GM21447 (cell line): ENCODE measurements around the gene CEP131.

Experiments
- ATAC-seq: cut with Tn5 transposase; IDR thresholded peaks from one replicate; pipeline ENCODE4 v1.9.1; 2021; ENCODE audit not compliant: unreplicated experiment

Gene CEP131

DNA sequence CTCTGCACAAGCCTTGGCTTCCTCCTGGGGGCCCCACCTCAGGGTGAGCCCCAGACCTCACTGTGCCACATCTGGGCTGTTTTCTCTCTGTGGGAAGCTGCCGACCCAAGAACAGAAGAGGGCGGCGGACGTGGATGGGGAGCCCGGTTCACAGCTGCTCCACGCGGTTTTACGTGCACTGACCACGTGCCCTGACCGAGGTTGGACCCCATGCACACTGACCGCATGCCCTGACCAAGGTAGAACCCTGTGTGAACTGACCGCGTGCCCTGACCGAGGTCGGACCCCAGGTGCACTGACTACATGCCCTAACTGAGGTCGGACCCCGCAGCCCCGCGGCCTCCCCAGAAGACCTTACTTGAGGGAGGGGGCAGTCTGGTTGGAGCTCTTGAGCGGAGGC is 19.6 kb downstream of the CEP131 start:
- ATAC-seq, result no peak

DNA sequence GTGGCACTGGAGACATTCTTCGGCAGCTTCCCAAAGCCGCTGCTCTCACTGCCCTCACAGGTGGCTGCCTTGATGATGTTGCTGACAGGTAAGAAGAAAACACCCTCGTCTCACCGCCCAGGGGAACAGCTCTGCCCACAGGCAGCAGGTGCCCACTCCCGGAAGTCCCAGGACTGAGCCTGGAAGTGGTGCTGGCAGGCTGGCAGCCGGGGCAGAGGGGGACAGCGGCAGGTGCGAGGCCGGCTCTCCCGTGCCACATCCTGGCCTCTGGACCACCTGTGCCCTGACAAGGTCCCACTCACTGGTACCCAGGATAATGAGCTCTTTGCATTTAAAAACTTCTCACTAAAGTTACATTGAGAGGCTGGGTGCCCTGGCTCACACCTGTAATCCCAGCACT is 20.4 kb downstream of the CEP131 start:
- no peak for ATAC-seq

DNA sequence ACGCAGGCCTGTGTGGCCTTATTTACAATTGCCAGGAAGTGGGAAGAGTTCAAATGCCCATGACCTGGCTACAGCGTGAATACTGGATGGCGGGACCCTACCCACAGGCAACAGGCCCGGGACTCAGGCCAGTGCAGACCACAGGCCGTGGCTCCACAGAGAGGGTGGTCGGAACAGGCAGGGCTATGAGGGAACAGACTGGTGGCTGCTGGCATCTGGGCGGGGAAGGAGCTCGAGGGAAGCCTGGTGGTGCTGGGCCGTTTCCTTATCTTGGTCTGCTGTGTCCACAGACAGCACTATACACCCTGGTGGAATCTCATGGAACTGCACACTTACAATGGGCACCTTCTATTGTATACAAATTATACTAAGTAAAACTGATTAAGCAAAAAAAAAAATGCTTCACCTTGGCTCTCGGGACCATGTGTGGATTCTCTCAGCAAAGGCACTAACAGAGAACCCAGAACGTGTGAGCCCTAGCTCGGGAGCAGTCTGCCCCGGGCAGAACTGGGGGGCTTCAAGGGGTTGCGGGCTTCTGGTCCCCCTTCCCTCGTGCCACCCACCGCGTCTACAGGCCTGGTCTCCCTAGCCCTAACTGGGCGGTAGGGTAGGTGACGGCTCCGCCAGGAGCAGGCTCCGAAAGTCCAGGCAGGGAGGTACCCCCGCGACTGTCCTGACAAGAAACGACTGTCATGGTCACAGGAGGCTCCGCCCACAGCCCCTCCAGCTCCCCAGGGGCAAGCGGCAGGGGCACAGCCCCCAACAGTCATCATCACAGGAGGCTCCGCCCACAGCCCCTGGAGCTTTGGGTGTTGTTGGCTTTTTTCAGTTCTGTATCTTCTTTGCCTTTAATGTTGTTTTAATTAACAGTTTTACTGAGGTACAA is 21.8 kb downstream of the CEP131 start:
- ATAC-seq, result no peak

DNA sequence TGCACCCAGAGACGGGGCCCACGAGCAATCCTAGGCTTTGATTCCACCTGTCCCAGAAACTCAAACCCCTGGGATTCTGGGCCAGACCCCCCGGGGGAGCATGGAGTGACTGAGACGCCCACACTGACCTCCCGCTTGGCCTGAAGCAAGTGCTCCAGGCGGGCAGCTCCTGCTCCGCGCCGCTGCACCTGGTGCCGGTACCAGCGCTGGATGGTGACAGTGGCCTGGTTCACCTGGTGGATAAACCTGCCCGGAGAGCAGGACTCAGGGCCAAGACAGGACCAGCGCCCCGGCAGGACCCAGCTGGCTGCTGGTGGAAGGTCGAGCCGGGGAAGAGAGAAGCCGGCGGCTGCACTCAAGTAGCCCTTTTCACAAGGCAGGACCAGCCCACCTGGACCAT is 22.6 kb downstream of the CEP131 start:
- no peak for ATAC-seq

DNA sequence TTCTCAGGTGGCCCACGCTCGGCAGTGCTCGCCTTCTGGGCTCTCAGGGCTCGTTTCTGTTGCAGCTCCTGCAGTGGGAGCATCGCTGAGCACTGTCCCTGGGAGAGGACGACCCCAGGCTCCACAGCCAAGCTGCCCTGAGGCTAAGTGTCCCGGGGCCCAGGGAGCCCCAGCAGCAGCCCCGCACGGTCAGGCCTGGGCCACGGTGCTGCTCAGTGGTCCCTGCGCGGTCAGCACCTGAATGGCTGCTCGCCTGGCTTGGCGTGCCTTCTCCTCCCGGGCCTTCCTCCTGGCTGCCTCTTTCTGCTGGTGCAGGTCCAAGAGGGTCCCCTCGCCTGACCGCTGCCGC is 23.3 kb downstream of the CEP131 start:
- no peak for ATAC-seq

DNA sequence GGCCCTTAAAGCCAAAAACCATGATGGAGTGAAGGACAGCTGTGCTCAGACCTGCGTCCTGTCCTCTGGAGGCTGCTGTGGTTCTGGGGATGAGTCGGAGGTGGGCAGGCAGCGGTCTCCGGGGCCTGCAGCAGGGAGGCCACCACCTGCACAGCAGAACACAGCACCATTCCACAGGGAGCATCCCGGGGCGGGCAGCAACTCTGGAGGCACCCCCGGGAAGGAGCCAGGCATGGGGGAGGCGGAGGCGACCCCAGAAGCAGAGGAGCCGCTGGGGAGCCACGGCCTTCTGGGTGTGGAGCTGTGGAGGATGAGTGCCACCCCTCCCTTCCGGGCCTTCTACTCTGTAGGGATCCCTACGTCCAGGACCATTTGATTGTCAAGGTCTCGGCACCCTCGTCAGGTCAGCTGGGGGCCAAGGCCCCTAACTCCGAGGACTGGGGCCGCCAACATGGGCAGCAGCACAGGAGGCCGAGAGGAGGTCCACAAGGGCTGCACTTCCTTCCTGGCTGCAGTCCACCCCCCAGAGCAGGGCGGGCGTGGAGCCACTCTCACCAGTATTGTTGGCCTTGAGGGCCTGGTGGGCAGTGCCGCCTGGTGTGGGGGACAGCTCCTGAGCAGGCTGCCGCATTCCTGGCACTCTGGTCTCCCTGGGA is 23.8 kb downstream of the CEP131 start:
- no peak for ATAC-seq

DNA sequence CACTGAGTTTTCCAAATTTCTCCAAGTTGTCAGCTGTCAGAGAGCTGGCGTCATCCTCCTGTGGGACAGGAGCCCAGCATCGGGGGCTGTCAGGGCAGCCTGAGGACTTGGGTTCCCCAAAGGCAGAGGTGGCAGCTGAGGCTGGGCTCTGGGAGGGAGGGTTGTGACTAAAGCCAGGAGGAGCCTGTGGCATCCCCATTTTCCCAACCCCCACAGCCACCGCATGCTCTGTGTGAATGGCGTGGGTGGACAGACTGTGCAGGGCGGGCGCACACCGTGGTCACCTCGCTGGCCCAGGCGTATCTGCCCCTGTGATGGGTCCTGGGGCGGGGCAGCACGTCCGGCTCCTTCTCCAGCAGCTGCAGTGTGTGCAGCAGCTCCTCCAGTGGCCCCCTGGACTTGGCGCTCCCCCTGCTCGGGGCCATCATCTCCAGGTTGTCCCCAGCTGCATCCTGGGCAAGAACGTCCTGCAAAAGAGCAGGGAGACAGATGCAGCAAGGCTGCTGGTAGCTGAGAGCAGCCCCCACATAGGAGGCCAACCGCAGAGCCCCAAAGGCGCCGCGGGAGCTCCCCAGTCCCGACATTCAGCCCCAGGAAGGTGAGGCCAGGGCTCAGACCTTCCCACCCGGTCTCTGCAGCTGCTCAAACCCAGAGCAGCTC is 24.8 kb downstream of the CEP131 start:
- ATAC-seq, result no peak

DNA sequence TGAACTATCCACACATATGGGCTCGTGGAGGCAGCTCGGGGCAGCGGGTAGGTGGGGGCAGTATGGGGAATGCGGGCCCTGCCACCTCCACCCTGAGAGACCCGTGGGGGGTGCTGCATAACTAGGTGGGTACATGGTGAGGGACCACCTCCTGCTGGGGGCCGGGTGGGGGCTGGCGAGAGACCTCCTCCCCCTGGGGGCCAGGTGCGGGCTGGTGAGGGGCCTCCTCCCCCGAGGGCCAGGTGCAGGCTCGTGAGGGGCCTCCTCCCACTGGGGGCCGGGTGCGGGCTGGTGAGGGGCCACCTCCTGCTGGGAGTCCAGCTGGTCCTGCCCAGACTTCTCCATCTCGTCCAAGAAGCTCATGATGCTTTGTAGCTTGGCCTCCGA is 25.4 kb downstream of the CEP131 start:
- ATAC-seq, result no peak

DNA sequence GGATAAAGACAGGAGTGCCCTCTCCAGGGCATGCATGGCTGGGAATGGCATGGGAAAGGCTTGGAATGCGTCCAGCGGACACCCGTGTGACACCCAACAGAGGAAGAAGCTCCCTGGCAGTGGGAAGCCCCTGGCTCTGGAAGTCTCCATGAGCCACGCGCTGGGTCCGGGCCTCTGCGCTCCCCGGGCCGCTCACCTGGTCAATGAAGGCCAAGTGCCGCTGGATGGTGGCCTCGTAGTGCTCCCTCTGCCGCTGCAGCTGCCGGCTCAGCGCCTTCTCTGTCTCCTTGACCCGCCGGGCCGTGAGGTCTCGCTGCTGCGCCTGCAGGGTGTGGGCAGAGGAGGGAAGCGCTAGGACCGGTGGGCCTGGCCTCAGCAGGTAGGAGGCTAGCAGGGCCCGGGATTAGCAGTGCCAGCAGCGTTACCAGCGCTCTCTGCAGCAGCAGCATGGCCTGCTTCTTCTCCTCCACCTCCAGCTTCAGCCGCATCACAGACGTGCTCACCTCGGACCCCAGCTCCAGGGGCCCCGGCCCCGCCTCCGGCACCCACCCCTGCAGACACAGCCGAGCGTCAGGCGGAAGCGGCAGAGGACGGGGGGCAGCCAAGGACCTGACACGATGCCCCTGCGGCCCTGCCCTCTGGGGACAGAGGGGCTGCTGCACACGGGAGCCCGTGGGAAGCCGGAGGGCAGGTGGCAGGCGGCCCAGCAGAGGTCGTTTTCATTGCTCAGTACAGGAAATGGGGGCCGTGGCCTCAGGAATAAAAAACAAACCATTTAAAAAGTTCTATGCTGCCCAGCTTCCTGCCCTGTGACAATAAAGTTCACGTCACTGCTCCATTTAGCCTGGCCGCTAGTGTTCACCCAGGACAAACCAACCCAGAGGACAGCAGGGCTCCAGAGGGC is 26.0 kb downstream of the CEP131 start:
- ATAC-seq, result no peak

DNA sequence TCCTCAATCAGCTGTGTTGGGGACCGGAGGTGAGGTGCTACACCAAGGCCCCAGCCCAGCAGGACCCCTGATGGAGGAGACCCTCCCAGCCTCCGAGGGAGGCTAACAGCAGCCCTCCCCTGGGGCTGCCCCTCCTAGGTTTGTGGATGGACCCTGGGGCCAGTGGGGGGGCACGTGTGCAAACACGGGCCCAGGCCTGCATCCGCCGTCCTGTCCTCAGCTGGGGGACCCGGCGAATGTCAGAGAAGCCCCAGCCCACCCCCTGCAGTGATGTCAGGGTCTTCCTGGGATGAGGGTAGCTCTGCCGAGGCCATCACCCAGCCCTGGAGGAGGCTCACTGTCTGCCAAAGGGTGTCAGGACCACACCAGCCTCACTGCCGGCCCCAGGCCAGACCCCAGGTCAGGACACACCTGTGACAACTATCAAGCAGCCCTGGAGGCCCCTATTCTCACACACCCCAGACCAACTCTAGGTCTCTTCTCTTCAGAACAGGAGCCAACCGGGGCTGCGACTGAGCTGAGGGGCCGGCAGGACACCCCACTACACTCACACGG is 26.7 kb downstream of the CEP131 start:
- ATAC-seq, result no peak

DNA sequence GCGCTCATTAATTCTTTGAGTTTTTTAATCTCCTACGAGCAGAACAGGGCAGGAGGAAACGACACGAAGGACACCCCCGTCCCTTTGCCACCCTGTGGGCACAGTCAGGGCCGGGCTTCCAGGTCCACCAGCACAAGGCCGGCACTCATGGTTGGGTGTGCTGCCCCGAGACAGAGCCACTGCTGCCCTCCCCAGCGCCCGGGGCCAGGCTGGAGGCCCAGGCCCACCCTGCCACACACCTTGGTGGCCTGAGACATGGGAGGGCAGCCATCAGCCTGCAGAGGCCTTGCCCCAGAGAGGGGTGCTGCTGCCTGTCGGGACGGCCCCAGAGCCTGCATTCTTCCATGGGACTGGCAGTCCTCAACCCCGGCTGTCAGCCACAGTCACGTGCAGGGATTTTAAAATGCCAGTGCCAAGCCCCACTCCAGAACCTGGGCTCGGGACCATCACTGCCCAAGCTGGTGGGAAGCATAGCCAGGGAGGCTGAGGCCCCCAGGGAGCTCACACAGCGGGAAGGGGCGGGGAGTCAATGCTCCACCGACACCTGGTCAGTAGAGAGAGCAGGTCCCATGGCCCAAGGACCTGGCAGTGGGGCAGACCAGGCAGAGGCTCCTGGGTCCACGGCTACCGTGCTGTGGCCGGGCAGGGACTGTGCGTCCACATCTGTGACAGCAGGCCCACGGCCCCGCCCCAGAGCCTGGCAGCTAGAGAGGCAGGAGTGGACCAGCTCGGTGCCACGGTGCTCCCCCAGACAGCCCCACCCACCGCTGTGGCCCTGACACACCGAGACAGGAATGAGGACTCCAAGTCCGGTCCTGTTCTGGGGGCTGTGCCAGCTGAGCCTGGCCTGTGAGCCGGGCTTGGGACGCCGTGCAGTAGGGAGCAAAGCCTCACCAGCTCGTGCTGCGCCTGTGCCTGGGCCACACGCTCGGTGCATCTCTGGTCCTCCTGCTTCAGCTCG is 27.5 kb downstream of the CEP131 start:
- ATAC-seq, result no peak

DNA sequence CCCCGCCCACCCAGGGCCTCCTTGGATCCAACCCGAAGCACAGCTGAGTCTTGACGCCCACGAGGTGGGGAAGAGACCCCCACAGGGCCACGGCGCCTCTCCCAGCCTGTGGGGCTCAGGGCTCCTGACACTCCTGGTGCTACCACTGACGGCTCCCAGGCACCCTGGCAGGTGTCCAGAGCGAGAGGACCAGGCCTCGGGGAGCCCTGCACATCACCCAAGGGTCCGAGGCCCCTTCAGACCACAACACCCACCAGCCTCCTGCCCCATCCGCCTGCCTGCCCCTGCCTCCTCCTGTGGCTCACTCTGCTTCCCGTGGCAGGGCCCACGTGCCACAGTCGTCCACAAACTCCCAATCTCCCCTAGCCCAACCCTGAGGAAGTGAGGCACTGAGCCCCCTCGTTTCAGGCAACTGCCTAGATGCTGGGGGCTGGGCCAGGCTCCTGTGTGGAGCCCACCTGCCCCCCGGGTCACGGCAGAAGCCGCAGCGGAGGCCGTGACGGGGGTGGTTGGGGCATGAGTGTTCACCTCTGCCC is 28.5 kb downstream of the CEP131 start:
- ATAC-seq, result no peak

DNA sequence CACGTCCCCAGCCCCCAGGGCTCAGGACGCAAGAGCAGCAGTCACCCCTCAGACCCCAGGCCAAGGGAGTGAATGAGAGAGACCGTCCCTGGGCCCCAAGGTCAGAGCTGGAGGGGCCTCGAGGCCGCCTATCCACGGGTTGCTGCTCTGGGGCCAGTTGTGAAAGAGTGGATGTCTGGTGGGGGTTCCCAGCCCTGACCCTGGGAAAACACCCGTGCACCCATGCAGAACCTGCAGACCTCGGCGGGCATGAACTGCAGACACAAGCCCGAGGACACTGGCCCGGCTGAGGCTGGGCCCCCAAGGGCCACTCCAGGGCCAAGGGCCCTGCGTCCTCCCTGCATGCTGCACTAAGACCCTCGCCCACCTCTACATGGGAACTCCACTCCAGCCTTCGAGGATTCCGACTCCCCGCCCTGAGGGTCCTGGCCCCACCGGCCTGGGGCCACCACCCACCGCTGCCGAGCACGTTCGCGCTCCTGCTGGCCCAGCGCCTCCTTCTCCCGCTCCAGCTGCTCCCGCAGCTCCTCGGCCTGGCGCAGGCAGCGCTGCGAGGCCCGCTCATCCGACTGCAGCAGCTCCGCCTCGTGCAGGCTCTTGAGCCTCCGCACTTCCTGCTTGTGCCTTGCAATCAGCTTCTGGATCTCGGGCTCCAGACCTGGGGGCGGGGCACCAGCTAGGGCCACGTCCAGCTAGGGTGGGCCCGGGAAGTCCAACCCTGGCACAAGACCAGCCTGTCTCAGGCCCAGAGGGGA is 29.1 kb downstream of the CEP131 start:
- no peak for ATAC-seq

DNA sequence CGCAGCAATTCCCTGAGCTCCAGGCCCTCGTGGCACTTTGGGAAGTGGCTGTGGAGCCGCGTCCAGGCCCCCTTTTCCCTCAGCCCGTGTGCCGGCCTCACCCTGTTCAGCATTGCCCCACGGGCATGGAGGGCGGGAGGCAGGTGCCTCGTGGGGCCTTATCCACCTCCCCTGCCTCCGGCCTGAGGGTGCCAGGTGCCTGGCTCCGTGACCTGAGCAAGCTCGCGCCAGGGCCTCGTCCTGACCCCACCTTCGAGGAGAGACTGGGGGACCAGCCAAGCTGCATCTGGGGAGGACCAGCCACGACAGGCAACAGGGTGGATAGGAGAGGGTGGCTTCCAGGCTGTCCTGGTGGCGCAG is 29.7 kb downstream of the CEP131 start:
- ATAC-seq, result no peak

DNA sequence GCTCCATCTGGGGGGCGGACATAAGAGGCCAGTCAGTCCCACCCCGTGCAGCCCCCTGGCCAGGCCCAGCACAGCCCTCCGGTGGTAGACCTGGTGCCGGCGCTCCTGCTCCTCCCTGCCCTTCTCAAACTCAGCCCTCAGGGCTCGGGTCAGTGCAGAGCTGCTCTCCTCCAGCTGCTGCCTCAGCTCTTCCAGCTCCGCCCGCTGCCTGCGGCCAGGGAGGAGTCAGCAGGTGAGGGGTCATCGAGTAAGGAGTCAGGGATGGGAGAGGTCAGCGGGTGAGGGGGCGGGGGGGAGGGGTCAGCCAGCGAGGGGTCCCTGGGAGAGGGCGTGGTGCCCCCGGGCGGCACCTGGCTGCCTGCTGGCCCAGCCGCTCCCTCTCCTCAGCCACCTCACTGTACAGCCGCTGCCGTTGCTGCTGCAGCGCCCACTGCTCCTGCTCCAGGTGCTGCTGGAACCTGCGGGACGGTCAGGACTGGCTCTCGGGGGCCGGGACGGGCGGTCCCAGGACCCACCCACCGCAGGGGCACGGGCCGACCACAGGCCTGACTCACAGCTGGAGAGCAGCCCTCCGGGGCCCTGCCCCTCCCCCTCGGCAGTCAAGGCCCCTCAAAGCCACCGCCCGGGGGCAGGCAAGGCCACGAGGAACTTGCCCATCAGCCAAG is 30.2 kb downstream of the CEP131 start:
- ATAC-seq, result no peak

DNA sequence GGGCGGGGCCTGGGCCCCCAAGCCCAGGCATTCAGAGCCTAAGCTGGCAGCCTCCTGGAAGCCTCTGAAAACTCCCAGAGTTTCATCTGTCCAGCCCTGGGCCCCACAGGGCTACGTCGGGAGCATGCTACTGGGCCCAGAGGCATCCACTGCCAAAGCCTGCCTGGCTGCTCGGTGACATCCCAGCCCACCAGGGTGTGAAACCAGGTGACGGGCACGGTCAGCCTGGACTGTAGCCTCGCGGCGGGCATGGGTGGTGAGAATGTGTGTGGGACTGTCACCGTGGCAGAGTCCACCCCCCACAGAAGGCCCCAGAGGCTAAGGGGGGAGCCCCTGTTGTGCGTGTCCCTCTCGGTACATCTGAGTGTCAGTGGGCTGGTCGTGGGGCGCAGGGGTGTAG is 31.1 kb downstream of the CEP131 start:
- ATAC-seq, result no peak

DNA sequence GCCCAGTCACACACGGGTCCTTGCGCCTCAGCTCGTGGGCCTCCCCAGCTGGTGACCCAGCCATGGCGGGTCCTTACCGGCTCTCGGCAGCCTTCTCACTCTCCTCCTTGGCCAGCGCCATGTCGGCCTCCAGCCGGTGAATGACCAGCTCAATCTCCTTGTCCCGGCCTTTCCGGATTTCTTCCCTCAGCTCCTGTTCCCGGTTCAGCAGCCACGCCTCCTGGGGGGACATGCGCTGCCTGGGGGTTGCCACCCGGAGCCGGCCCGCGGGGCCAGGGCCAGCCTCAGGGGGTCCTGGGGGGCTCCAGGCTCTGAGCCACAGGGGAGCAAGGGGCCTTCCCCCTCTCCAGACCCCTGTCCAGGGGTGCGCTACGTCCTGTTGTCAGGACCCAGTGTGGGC is 31.6 kb downstream of the CEP131 start:
- ATAC-seq, result no peak

DNA sequence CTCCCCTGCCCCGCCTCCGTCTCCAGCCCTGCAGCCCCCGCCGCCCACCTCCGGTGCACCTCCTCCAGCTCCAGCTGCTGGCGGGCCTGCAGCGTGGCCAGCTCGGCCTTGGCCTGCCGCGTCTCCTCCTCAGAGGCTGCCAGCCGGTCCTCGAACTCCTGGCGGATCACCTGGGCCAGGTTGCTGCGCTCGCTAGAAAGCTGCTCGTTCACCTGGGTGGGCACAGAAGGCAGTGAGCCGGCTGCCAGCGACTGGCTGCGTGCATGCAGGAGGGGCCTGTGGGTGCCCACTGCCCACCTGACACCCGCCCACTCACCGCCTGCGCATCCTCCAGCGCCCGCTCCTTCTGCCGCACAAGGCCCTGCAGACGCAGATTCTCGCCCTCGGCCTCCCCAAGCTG is 32.2 kb downstream of the CEP131 start:
- no peak for ATAC-seq
